Activated naive CD4-positive, alpha-beta T cell treated with Interleukin-2 at 50 U/mL for 16 hours (primary cell): Measurements from ENCODE around the gene CXCR5.

Experiments used
- DNase-seq: peaks from one replicate; pipeline ENCODE4 v3.0.0-alpha.2; 2020

Gene CXCR5

DNA sequence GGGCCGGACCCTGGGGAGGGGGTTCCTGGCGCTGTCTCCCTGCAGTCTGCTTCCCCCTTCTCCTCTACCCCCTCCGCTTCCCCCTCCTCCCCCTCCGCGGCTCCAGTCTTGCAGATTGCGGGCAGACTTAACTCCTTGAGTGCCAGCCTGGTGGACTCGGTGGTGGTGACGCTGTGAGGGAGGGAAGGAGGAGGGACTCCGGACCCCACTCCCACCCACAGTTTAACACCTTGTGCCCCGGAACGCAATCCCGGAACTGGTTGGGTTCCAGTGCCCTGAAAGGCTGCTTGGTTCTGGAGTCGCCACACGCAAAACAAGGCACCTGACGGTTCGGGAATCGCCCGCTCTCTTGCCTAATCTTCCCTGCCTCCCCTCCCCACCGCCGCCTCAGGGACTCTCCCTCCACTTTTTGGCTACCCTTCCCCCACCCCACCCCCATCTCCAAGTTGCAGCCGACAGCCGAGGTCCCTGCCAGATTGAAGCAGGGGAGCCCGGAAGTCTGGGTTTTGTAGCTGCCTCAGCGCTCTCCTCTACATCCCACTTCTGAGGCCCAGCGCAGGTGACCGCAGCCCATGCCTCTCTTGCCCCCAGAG, 45.9 kb downstream of the CXCR5 start:
- DNase-seq, result peak; percentile 82

DNA sequence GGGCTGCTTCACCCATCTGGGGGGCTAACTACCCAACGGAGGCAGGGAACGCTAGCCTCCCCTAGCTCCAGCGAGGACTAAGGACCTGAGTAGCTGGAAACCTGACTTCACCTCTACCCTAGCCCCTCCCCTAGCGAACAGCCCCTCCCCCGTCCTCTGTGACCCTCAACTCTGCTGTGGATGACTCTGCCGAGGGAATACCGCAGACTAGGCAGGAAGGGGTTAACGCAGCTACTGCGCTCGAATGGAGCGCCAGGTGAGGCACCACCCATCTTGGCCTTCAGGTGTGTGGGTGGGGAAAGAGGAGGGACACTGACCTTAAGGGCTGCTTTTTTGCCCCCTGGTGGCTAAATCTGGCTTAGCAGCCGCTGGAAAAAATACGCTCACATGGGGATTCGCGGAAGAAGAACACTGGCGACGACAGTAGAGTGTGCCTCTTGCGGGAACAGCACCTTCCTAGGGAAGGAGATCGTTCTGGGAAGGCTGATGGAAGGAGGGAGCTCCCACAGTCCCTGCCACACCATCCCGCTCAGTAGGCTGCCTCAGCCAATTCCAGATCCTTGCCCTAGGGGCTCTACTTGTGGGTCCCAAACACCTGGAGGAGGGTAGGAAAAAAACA, 46.5 kb downstream of the CXCR5 start:
- DNase-seq, result peak; percentile 91

DNA sequence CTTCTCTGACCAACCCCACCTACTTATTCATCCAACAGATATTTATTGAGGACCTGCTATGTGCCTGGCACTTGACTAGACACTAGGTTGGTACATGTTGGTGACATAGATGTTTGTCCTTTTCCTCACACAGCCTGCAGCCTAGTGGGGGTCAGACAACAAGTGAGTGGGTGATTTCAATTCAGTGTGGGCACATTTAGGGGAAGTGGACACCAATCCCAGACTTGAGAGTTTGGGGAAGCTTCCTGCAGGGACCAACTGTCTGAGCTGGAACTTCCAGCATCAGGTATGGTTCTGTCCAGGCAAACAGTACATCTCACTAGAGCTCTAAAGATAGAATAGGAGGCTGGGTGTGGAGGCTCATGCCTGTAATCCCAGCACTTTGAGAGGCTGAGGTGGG, 47.9 kb downstream of the CXCR5 start:
- no peak for DNase-seq

DNA sequence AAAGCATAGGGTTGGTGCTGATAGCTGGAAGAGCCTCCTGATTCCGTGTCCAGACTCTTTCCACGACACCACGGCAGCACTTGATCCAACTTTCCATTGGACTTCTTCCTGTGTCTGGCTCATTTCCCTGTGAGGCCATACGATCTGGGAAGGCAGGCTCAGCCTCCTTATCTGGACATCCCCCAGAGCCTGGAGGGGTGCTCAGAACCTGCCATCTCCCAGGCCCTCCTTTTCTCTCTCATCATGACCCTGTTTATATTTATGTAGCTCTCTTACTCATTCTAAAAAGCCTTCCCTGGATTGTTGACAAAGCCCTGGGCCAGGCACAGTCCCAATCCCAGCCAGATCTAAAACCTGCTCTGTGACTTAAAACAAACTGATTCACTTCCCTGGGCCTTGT, 49.8 kb downstream of the CXCR5 start:
- no peak for DNase-seq

DNA sequence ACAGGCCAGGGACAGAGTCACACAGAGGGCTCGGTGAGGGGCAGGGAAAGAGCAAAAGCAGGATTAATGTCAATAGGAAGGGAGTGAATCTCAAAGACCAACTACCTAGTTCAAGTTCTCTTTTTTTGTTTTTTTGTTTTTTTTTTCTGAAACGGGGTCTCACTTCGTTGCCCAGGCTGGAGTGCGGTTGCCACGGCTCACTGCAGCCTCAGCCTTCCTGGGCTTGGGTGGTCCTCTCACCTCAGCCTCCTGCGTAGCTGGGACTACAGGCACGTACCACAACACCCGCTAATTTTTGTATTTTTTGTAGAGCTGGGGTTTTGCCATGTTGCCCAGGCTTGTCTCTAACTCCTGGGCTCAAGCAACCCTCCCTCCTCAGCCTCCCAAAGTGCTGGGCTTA, 51.7 kb downstream of the CXCR5 start:
- DNase-seq, result no peak

DNA sequence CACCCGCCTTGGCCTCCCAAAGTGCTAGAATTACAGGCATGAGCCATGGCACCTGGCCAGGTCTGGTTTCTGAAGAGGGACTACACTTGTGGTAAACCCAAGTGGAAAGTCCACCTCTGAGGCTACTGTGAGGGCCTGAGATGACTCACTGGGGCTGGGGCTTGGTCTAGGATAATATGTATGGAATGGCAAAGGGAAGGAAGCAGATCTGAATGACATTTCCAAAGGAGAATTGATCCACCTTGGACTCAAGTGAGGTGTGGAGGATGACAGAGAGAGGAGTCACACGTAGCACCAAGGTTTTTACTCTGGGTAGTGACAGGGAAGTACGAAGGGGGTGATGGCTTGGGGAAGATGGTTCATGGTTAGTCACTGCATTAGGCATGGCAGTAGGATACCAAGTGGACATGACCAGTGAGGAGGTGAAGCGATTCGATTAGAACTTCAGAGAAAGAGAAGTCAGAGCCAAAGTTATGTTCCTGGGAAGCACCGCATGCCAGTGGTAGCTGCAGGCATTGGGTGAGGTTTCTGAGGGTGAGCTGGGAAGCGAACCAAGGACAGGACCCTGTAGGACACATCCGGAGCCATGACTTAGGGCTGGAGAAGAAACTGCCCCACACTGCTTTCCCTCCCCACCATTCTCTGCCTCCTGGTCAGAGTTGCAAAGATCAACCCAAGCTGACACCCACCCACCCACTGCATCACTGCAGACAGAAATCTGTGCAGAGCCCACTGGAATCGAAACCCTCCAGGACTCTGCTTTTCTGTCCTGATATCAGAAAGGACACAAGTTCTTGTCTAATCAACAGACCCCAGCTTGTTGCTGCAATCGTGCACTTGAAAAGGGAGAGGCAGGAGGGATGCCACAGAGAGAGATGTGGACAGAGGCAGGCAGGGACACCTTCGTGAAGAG, 55.1 kb downstream of the CXCR5 start:
- DNase-seq, result no peak

DNA sequence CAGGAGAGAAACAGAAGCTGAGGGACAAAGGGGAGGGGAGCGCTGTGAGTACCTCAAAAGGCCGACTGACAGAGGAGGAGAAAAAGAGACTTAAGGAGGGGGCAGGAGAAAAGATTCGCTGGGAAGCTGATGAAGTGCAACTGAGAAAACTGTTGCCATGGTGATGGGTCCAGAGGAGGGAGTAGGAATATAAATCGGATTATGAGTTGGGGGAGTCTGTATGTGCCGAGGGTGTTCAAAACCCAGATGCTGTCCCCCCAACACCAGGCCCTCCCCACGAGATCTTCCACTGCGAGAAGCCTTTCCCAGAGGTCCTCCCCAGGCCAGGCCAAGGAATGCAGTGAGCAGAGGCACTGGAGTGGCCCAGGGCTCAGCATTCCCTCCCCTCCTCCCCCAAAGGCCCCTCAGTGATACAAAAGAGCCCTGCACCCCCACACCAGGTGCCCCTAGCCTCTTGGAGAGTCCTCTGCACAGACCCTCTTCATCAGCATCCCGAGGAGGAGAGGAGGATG, 55.8 kb downstream of the CXCR5 start:
- DNase-seq, result no peak

DNA sequence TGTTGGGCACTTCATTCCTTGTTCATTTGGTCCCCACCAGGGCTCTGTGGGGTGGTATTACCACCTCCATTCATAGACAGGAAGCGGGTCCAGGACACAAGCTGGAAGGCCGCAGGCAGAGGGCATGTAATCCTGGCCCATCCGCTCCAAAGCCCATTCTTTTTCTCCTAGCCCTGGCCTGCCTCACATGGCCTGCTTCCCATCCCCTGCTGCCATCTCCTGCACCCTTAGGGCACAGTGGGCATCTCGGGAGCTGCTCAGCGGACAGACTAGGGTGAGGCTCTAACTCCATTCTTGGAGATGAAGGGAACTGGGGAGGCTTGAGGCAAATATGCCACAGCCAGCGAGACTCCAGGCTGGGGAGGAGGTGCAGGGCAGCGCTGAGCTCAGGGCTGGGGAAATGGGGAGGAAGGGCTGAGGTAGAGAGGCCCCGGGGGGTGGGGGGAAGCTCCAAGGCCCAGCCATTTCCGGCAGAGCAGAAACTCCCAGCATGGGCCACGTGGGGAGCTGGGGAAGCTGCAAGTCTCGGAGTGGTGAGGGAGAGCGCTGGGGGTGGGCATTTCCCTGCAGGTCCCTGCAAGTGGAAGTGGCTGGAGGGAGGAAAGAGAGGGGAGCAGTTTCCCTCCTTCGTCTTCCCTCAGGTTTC, 56.4 kb downstream of the CXCR5 start:
- DNase-seq, result peak; percentile 59

DNA sequence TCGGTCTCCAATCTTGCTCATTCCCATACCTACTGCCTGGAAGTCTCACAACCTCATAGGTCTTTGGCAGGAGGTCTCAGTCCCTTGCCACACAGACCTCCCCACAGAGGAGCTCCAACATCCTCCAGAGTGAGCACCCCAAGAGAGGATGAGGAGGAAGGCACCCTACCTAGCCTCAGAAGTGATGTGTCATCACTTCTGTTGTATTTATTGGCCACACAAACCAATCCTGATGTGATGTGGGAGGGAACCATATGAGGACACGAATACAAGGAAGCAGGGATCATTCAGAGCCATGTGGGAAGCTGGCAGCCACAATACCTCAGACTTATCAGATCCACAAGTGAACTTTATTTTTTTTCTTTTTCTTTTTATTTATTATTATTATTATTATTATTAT, 63.4 kb downstream of the CXCR5 start:
- no peak for DNase-seq
